HL-60 (cell line): ENCODE results near the gene SPTSSA.

Experiments used
- CTCF ChIP-seq: IDR thresholded peaks from one replicate; pipeline ENCODE4 v1.5.1; 2011; ENCODE audit warnings: low read length, control low read depth, inconsistent platforms; ENCODE audit not compliant: insufficient read depth
- GABPA ChIP-seq: IDR thresholded peaks from 2 replicates; pipeline ENCODE4 v1.6.1; 2012; ENCODE audit warnings: low read depth
- POLR2AphosphoS5 ChIP-seq: IDR thresholded peaks from 2 replicates; pipeline ENCODE4 v1.6.1; 2012; ENCODE audit warnings: low read depth
- REST ChIP-seq: IDR thresholded peaks from 2 replicates; pipeline ENCODE4 v1.6.1; 2012; ENCODE audit warnings: low read depth; ENCODE audit not compliant: insufficient replicate concordance

- TF ChIP-seq CTCF (no peak), REST (no peak), GABPA (no peak), POLR2AphosphoS5 (no peak)
These were observed 39.1 kb upstream of the SPTSSA start for GRCh38 chr14:34501004-34501580.
